OCI-LY1 (cell line): Measurements from ENCODE around the gene IFT57.

Source experiments
- H2AFZ ChIP-seq: fragments of 200-600 bp; sonication (generic), shearing (Covaris generic); 2 replicates; pipeline ENCODE4 v1.6.0; 2014; ENCODE audit warnings: antibody characterized with exemption, mild to moderate bottlenecking, low read length
- H3F3A ChIP-seq: fragments of 200-600 bp; sonication (generic), shearing (Covaris generic); 2 replicates; pipeline ENCODE4 v1.6.0; 2014; ENCODE audit warnings: mild to moderate bottlenecking, antibody characterized with exemption, low read length, moderate library complexity; ENCODE audit not compliant: insufficient read depth
- H3K27ac ChIP-seq: fragments of 200-600 bp; sonication (generic); 2 replicates; pipeline ENCODE4 v1.5.1; 2014; ENCODE audit warnings: low read length, mixed run types, mild to moderate bottlenecking, low read depth; ENCODE audit not compliant: poor library complexity, severe bottlenecking
- H3K27me3 ChIP-seq: fragments of 200-600 bp; sonication (generic); 2 replicates; pipeline ENCODE4 v1.6.0; 2014; ENCODE audit warnings: antibody characterized with exemption, mild to moderate bottlenecking, low read length, moderate library complexity; ENCODE audit not compliant: insufficient read depth
- H3K36me3 ChIP-seq: fragments of 200-600 bp; sonication (generic); 2 replicates; pipeline ENCODE4 v1.6.1; 2014; ENCODE audit warnings: mild to moderate bottlenecking, antibody characterized with exemption, low read length, moderate library complexity, mixed read lengths; ENCODE audit not compliant: insufficient read depth
- H3K4me1 ChIP-seq: fragments of 200-600 bp; sonication (generic); 2 replicates; pipeline ENCODE4 v1.5.1; 2014; ENCODE audit warnings: mild to moderate bottlenecking, low read length, moderate library complexity; ENCODE audit not compliant: insufficient read depth, severe bottlenecking
- H3K4me2 ChIP-seq: fragments of 200-600 bp; sonication (generic), shearing (Covaris generic); 2 replicates; pipeline ENCODE4 v1.6.1; 2014; ENCODE audit warnings: low read length
- H3K4me3 ChIP-seq: fragments of 200-600 bp; sonication (generic); 2 replicates; pipeline ENCODE4 v1.5.1; 2014; ENCODE audit warnings: low read length, low read depth, mild to moderate bottlenecking, mixed read lengths; ENCODE audit not compliant: poor library complexity, severe bottlenecking
- H3K79me2 ChIP-seq: fragments of 200-600 bp; shearing (Covaris generic); 2 replicates; pipeline ENCODE4 v1.6.1; 2016; ENCODE audit warnings: mixed run types, low read length, mixed read lengths; ENCODE audit not compliant: insufficient read depth
- H3K9ac ChIP-seq: fragments of 200-600 bp; sonication (generic), shearing (Covaris generic); 2 replicates; pipeline ENCODE4 v1.6.1; 2014; ENCODE audit warnings: mild to moderate bottlenecking, low read length, mixed read lengths
- H3K9me2 ChIP-seq: fragments of 200-600 bp; sonication (generic), shearing (Covaris generic); 2 replicates; pipeline ENCODE4 v1.6.1; 2014; ENCODE audit warnings: low read depth, mild to moderate bottlenecking, low read length, mixed read lengths
- H3K9me3 ChIP-seq: fragments of 200-600 bp; shearing (Covaris generic); 2 replicates; pipeline ENCODE4 v1.6.1; 2014; ENCODE audit warnings: low read length, mixed read lengths
- H4K20me1 ChIP-seq: fragments of 200-600 bp; sonication (generic), shearing (Covaris generic); 2 replicates; pipeline ENCODE4 v1.6.0; 2016; ENCODE audit warnings: mild to moderate bottlenecking, low read length; ENCODE audit not compliant: insufficient read depth
- EZH2 ChIP-seq: fragments of 200-600 bp; sonication (generic), shearing (Covaris generic); IDR thresholded peaks from 2 replicates; pipeline ENCODE4 v1.8.0; 2017; ENCODE audit warnings: borderline replicate concordance, mixed run types, mild to moderate bottlenecking, antibody characterized with exemption, low read length, moderate library complexity, mixed read lengths
- TF ChIP-seq, protein P1 (sequence below): fragments of 200-600 bp; sonication (generic), shearing (Covaris generic); IDR thresholded peaks from 2 replicates; pipeline ENCODE4 v1.5.1; 2017; ENCODE audit warnings: mild to moderate bottlenecking, antibody characterized with exemption, low read length, moderate library complexity, mixed read lengths

IFT57 gene

DNA sequence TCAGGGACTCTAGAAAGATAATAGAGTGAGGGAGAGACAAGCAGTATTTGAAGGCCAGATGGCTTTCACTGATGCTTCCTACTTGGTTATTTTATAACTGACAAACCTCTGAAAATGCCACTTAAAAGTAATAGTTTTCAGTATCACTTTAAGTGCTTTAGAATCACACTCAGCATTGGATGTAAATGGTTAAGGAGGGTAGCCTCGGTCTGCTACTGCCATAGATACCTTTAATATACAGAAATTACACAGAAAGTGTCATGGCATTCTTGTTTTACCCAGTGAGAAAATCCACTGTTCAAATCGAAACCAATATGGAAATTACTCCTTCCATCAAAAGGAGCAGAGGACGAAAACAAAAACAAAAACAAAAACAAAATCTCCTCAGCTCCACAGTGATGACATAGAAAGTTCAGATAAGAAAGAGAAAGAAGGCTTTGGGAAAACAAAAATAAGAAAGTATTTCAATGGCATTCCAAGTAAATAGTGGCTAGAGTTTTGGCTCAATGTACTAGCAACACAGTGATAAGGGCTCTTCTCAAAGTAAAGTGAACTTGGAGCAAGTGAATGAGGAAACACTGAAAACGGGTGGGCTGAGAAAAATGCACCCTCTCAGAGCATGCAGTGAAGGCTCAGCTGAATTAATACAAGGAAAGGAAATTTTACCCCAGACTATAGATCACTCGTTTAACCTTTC is 88.2 kb downstream of the IFT57 start:
- Histone ChIP-seq H3K4me2 (peak overlapping the region; percentile 55), H3F3A (no peaks in the 10 kb centered on the region), H2AFZ (no peak overlapping the region), H3K27ac (peak overlapping the region; percentile 52), H3K9me3 (no peaks in the 10 kb centered on the region), H3K9me2 (no peaks in the 10 kb centered on the region), H3K4me3 (no peak overlapping the region), H3K79me2 (peaks cover 13% of the 10 kb centered on the region), H3K36me3 (peaks cover 66% of the 10 kb centered on the region), H3K27me3 (no peaks in the 10 kb centered on the region), H4K20me1 (no peaks in the 10 kb centered on the region), H3K9ac (no peak overlapping the region; the same call in 1 of the 2 replicates), H3K4me1 (peaks cover 67% of the 10 kb centered on the region)
- TF ChIP-seq, protein P1, sequence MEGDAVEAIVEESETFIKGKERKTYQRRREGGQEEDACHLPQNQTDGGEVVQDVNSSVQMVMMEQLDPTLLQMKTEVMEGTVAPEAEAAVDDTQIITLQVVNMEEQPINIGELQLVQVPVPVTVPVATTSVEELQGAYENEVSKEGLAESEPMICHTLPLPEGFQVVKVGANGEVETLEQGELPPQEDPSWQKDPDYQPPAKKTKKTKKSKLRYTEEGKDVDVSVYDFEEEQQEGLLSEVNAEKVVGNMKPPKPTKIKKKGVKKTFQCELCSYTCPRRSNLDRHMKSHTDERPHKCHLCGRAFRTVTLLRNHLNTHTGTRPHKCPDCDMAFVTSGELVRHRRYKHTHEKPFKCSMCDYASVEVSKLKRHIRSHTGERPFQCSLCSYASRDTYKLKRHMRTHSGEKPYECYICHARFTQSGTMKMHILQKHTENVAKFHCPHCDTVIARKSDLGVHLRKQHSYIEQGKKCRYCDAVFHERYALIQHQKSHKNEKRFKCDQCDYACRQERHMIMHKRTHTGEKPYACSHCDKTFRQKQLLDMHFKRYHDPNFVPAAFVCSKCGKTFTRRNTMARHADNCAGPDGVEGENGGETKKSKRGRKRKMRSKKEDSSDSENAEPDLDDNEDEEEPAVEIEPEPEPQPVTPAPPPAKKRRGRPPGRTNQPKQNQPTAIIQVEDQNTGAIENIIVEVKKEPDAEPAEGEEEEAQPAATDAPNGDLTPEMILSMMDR, result no peak
- no peak for TF ChIP-seq EZH2

DNA sequence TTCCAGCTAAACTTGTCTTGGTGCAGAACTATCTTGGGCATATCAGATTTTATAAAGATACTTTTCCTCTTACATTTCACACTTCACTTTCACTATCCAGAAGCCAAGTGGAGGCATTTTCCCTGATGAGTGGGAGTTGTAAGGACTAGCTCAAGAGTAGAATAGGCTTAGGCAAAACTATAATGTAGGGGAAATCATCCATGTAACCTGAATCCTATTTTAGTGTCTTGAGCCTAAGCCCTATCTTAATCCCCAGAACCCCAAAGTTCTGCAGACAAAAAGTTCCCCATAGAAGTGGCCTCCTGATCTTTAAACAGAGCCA is 89.2 kb downstream of the IFT57 start:
- no peaks in the 10 kb centered on the region for H3K9me2 ChIP-seq
- no peaks in the 10 kb centered on the region for H3K27me3 ChIP-seq
- no peaks in the 10 kb centered on the region for H3F3A ChIP-seq
- peak overlapping the region; percentile 20; the same call in 1 of the 2 replicates for H3K9ac ChIP-seq
- peak overlapping the region; percentile 19 for H3K4me3 ChIP-seq
- H2AFZ ChIP-seq, result no peak overlapping the region
- peaks cover 13% of the 10 kb centered on the region for H3K79me2 ChIP-seq
- peaks cover 77% of the 10 kb centered on the region for H3K4me1 ChIP-seq
- H3K4me2 ChIP-seq, result peak overlapping the region; percentile 55
- peaks cover 67% of the 10 kb centered on the region for H3K36me3 ChIP-seq
- no peaks in the 10 kb centered on the region for H4K20me1 ChIP-seq
- H3K9me3 ChIP-seq, result no peaks in the 10 kb centered on the region
- TF ChIP-seq, protein P1, result no peak
- no peak for TF ChIP-seq EZH2
- peak overlapping the region; percentile 26 for H3K27ac ChIP-seq

DNA sequence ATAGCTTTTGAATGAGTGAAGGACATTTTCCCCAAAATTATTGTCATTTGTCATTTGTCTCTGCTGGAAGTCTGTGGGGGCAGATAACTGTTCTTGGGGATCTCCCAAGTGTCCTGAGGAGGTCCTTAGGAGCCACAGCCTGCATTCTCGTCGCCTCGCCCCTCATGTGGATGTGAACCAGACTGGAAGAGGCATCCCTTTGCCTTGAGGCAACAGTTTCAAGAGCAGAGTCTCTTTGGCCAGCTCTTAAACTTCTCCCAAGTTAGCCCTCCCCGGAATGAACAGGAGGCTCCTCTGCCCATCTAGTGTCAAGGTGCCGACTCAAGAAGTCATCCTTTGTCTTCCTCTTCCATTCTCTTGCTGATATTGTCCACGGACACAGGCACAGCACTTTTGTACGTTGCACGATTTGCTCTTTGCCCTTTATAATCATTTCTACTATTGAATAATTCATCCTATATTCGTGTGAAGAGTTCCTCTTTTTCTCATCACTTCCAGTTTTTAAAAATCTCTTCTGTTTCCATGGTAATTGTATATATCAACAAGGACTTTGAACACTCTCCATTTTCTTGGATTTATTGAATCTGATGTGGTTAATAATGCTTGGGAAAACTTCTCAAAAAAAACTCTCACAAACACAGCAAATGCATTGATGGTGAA is 90.6 kb downstream of the IFT57 start:
- Histone ChIP-seq H3K9ac (no peak overlapping the region), H3K36me3 (peaks cover 62% of the 10 kb centered on the region), H4K20me1 (no peaks in the 10 kb centered on the region), H3K27ac (peak overlapping the region; percentile 6), H3K9me3 (no peaks in the 10 kb centered on the region), H3K4me2 (peak overlapping the region; percentile 55; the same call in 1 of the 2 replicates), H3K27me3 (no peaks in the 10 kb centered on the region), H2AFZ (no peak overlapping the region), H3F3A (no peaks in the 10 kb centered on the region), H3K4me3 (no peak overlapping the region), H3K4me1 (peaks cover 85% of the 10 kb centered on the region), H3K9me2 (no peaks in the 10 kb centered on the region), H3K79me2 (peaks cover 13% of the 10 kb centered on the region)
- TF ChIP-seq EZH2, result no peak
- TF ChIP-seq, protein P1, result no peak
